Middle frontal gyrus (tissue), 1 donor: ENCODE measurements around the gene ELAVL2.

ENCODE experiments used
- DNase-seq: peaks from one replicate; pipeline ENCODE4 v3.0.0-alpha.2; 2015; ENCODE audit warnings: low spot score; ENCODE audit errors: extremely low spot score

ELAVL2 gene

GRCh38 chr9:23826120-23826629, at the start of gene ELAVL2:
ELAVL2 (minus strand) TSS chr9:23826240; CDS start chr9:23762234, 64,006 bp downstream.
- peak; percentile 89 for DNase-seq

GRCh38 chr9:23858234-23858633, 32.2 kb upstream of the ELAVL2 start:
- no peak for DNase-seq

GRCh38 chr9:23855873-23856604, 30.0 kb upstream of the ELAVL2 start:
- DNase-seq: no peak

- DNase-seq: no peak
Observed at GRCh38 chr9:23850690-23851629, 24.9 kb upstream of the ELAVL2 start.

- DNase-seq: no peak
Observed at GRCh38 chr9:23850242-23850689, 24.2 kb upstream of the ELAVL2 start.

- DNase-seq: no peak
Observed at GRCh38 chr9:23849379-23850035, 23.5 kb upstream of the ELAVL2 start.

GRCh38 chr9:23842565-23843129, 16.6 kb upstream of the ELAVL2 start:
- no peak for DNase-seq

GRCh38 chr9:23841304-23841703, 15.3 kb upstream of the ELAVL2 start:
- no peak for DNase-seq

GRCh38 chr9:23837038-23837437, 11.0 kb upstream of the ELAVL2 start:
- DNase-seq: no peak

- DNase-seq: no peak
Observed at GRCh38 chr9:23830929-23831730, 5.1 kb upstream of the ELAVL2 start.

- DNase-seq: no peak
Observed at GRCh38 chr9:23830476-23830805, 4.4 kb upstream of the ELAVL2 start.

- no peak for DNase-seq
Observed at GRCh38 chr9:23829580-23830475, 3.8 kb upstream of the ELAVL2 start.

GRCh38 chr9:23825700-23826099, 340 bp downstream of the ELAVL2 start:
- DNase-seq: no peak

- no peak for DNase-seq
Observed at GRCh38 chr9:23824830-23825591, 1.0 kb downstream of the ELAVL2 start.

- no peak for DNase-seq
Observed at GRCh38 chr9:23823986-23824829, 1.8 kb downstream of the ELAVL2 start.

- DNase-seq: no peak
Observed at GRCh38 chr9:23823269-23823668, 2.8 kb downstream of the ELAVL2 start.

- no peak for DNase-seq
Observed at GRCh38 chr9:23822261-23823169, 3.5 kb downstream of the ELAVL2 start.
